ENCODE data around the gene E2F2. TPM values are rescaled to one million over a fixed set of nuclear protein-coding genes. Genes with fewer than 3 reads are reported as not detected.

The E2F2 gene
- total and polyA plus RNA-seq, 2 of the 13 experiments (the other 11 are each of a cell fraction or from before 2014, with no cell fraction given) = 0.65 to 6.6 TPM

DNA sequence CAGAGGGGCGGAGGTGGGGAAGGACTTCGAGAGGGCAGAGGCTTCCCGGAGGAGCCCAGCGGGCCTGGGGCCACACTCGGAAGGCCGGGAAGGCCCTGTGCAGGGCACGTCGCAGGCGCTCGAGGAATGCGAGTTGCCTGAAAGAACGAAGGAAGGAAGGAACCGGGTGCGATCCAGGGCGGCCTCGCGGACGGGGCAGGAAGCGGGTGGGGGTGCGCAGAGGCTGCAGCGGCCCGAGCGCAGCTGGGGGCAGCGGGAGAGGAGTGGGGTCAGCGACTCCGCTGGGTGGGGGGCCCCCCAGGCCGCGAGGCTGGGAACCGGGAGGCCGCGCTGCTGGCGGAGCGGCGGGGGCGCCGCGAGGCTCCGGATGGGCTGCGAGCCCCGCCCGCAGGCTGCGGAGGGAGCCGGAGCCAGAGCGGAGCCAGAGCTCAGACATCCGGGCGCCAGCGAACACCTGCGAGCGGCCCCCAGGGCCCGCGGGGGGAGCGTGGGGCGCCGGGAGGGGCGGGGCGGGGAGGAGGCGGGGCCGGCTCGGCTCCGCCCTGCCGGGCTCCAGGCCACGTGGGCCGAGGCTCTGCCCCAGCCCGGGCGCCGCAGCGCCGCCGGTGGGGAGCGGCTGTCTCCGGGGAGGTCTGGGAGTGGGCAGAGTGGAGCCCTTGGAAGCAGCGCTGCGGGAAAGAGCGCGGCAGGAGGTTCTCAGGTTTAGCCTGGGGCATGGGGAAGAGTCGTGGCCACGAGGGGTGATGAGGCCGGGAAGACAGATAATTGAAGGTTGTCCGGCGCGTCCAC, 23.6 kb upstream of the E2F2 start (continued):
- TF ChIP-seq HDAC1 (CRISPR knock-in tag; IDR thresholded peaks at IDR 0.05) (0 out of 2 replicates have a peak, but pooled peaks have one; percentile 10), ZNF180 (CRISPR knock-in tag; IDR thresholded peaks at IDR 0.05; ENCODE audit: borderline replicate concordance, low read depth) (no peak), ZNF670 (CRISPR knock-in tag; IDR thresholded peaks at IDR 0.05; ENCODE audit: borderline replicate concordance) (peak; percentile 42; the same call in 1 of the 2 replicates), KMT2B (CRISPR knock-in tag; IDR thresholded peaks at IDR 0.05) (no peak; the same call in 1 of the 2 replicates), TBX2 (CRISPR knock-in tag; IDR thresholded peaks at IDR 0.05; ENCODE audit: borderline replicate concordance) (no peak; the same call in 1 of the 2 replicates), MATR3 (CRISPR knock-in tag; IDR thresholded peaks at IDR 0.05) (no peak), ZNF343 (CRISPR knock-in tag; IDR thresholded peaks at IDR 0.05) (peak; percentile 72; the same call in 1 of the 2 replicates), RFX3 (CRISPR knock-in tag; IDR thresholded peaks at IDR 0.05) (no peak), PHB2 (IDR thresholded peaks at IDR 0.05; ENCODE audit: partially characterized antibody) (no peak), ATM (IDR thresholded peaks at IDR 0.05; ENCODE audit: borderline replicate concordance) (no peak), MEIS1 (CRISPR knock-in tag; IDR thresholded peaks at IDR 0.05; ENCODE audit: borderline replicate concordance) (no peak), ZNF224 (CRISPR knock-in tag; IDR thresholded peaks at IDR 0.05) (no peak)
- TF ChIP-seq, protein P1, sequence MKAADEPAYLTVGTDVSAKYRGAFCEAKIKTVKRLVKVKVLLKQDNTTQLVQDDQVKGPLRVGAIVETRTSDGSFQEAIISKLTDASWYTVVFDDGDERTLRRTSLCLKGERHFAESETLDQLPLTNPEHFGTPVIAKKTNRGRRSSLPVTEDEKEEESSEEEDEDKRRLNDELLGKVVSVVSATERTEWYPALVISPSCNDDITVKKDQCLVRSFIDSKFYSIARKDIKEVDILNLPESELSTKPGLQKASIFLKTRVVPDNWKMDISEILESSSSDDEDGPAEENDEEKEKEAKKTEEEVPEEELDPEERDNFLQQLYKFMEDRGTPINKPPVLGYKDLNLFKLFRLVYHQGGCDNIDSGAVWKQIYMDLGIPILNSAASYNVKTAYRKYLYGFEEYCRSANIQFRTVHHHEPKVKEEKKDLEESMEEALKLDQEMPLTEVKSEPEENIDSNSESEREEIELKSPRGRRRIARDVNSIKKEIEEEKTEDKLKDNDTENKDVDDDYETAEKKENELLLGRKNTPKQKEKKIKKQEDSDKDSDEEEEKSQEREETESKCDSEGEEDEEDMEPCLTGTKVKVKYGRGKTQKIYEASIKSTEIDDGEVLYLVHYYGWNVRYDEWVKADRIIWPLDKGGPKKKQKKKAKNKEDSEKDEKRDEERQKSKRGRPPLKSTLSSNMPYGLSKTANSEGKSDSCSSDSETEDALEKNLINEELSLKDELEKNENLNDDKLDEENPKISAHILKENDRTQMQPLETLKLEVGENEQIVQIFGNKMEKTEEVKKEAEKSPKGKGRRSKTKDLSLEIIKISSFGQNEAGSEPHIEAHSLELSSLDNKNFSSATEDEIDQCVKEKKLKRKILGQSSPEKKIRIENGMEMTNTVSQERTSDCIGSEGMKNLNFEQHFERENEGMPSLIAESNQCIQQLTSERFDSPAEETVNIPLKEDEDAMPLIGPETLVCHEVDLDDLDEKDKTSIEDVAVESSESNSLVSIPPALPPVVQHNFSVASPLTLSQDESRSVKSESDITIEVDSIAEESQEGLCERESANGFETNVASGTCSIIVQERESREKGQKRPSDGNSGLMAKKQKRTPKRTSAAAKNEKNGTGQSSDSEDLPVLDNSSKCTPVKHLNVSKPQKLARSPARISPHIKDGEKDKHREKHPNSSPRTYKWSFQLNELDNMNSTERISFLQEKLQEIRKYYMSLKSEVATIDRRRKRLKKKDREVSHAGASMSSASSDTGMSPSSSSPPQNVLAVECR (CRISPR knock-in tag; IDR thresholded peaks at IDR 0.05; ENCODE audit: borderline replicate concordance) = peak; percentile 44; the same call in 1 of the 2 replicates
- TF ChIP-seq, protein P2, sequence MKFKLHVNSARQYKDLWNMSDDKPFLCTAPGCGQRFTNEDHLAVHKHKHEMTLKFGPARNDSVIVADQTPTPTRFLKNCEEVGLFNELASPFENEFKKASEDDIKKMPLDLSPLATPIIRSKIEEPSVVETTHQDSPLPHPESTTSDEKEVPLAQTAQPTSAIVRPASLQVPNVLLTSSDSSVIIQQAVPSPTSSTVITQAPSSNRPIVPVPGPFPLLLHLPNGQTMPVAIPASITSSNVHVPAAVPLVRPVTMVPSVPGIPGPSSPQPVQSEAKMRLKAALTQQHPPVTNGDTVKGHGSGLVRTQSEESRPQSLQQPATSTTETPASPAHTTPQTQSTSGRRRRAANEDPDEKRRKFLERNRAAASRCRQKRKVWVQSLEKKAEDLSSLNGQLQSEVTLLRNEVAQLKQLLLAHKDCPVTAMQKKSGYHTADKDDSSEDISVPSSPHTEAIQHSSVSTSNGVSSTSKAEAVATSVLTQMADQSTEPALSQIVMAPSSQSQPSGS (CRISPR knock-in tag; IDR thresholded peaks at IDR 0.05) = no peak
- TF ChIP-seq, protein P3, sequence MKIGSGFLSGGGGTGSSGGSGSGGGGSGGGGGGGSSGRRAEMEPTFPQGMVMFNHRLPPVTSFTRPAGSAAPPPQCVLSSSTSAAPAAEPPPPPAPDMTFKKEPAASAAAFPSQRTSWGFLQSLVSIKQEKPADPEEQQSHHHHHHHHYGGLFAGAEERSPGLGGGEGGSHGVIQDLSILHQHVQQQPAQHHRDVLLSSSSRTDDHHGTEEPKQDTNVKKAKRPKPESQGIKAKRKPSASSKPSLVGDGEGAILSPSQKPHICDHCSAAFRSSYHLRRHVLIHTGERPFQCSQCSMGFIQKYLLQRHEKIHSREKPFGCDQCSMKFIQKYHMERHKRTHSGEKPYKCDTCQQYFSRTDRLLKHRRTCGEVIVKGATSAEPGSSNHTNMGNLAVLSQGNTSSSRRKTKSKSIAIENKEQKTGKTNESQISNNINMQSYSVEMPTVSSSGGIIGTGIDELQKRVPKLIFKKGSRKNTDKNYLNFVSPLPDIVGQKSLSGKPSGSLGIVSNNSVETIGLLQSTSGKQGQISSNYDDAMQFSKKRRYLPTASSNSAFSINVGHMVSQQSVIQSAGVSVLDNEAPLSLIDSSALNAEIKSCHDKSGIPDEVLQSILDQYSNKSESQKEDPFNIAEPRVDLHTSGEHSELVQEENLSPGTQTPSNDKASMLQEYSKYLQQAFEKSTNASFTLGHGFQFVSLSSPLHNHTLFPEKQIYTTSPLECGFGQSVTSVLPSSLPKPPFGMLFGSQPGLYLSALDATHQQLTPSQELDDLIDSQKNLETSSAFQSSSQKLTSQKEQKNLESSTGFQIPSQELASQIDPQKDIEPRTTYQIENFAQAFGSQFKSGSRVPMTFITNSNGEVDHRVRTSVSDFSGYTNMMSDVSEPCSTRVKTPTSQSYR (CRISPR knock-in tag; IDR thresholded peaks at IDR 0.05; ENCODE audit: borderline replicate concordance) = peak; percentile 8; the same call in 1 of the 2 replicates
- TF ChIP-seq, protein P4, sequence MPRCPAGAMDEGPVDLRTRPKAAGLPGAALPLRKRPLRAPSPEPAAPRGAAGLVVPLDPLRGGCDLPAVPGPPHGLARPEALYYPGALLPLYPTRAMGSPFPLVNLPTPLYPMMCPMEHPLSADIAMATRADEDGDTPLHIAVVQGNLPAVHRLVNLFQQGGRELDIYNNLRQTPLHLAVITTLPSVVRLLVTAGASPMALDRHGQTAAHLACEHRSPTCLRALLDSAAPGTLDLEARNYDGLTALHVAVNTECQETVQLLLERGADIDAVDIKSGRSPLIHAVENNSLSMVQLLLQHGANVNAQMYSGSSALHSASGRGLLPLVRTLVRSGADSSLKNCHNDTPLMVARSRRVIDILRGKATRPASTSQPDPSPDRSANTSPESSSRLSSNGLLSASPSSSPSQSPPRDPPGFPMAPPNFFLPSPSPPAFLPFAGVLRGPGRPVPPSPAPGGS (CRISPR knock-in tag; IDR thresholded peaks at IDR 0.05) = peak; percentile 58; the same call in 1 of the 2 replicates
- TF ChIP-seq, protein P5, sequence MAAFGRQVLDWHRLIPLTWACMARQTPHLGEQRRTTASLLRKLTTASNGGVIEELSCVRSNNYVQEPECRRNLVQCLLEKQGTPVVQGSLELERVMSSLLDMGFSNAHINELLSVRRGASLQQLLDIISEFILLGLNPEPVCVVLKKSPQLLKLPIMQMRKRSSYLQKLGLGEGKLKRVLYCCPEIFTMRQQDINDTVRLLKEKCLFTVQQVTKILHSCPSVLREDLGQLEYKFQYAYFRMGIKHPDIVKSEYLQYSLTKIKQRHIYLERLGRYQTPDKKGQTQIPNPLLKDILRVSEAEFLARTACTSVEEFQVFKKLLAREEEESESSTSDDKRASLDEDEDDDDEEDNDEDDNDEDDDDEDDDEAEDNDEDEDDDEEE (CRISPR knock-in tag; IDR thresholded peaks at IDR 0.05) = 0 out of 2 replicates have a peak, but pooled peaks have one; percentile 51

All from HepG2 (cell line).